ENCODE measurements around the gene FOXD4L3.
"Not testable (repeated sequence)": the region's sequence is repeated elsewhere in the genome, so short reads cannot be mapped to it uniquely, and the experiment has no call there.

- TF ChIP-seq, protein P1, sequence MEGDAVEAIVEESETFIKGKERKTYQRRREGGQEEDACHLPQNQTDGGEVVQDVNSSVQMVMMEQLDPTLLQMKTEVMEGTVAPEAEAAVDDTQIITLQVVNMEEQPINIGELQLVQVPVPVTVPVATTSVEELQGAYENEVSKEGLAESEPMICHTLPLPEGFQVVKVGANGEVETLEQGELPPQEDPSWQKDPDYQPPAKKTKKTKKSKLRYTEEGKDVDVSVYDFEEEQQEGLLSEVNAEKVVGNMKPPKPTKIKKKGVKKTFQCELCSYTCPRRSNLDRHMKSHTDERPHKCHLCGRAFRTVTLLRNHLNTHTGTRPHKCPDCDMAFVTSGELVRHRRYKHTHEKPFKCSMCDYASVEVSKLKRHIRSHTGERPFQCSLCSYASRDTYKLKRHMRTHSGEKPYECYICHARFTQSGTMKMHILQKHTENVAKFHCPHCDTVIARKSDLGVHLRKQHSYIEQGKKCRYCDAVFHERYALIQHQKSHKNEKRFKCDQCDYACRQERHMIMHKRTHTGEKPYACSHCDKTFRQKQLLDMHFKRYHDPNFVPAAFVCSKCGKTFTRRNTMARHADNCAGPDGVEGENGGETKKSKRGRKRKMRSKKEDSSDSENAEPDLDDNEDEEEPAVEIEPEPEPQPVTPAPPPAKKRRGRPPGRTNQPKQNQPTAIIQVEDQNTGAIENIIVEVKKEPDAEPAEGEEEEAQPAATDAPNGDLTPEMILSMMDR (IDR thresholded peaks at IDR 0.05; ENCODE audit: low read depth, low read length, poor library complexity, severe bottlenecking) = not testable (repeated sequence)
- TF ChIP-seq EZH2phosphoT487 (IDR thresholded peaks at IDR 0.05; ENCODE audit: borderline replicate concordance, low read length) = not testable (repeated sequence)
Measured at GRCh38 chr9:68304777-68305176, 2.1 kb downstream of the FOXD4L3 start.

All from DOHH2 (cell line).